PC-9 (cell line): ENCODE data around the gene ANKS1B.

Source experiments
- CTCF ChIP-seq: fragments of 200-600 bp; sonication (generic); conservative IDR thresholded peaks from 2 replicates; pipeline ENCODE4 v1.6.1; 2017; ENCODE audit warnings: mixed run types, antibody characterized with exemption, mild to moderate bottlenecking, moderate library complexity
- EZH2 ChIP-seq: fragments of 200-600 bp; sonication (generic); IDR thresholded peaks from 2 replicates; pipeline ENCODE4 v1.8.0; 2017; ENCODE audit warnings: antibody characterized with exemption, low read depth

- no peak for TF ChIP-seq CTCF
- no peak for TF ChIP-seq EZH2
Observed at GRCh38 chr12:98870504-98870903, 1114.2 kb downstream of the ANKS1B start.
